GOT3 (cell line): ENCODE data around the gene MOCOS.

Experiments
- DNase-seq: peaks from one replicate; lab custom pipeline; 2025; ENCODE audit warnings: mixed read lengths; lab: John Stamatoyannopoulos, UW

The MOCOS gene

GRCh38 chr18:36307513-36307912, 120.2 kb downstream of the MOCOS start:
- no peak for DNase-seq

- no peak for DNase-seq
These were observed 121.6 kb downstream of the MOCOS start for GRCh38 chr18:36308711-36309435.

- peak; percentile 43 for DNase-seq
These were observed 122.4 kb downstream of the MOCOS start for GRCh38 chr18:36309436-36310391.

- DNase-seq, result no peak
These were observed 123.8 kb downstream of the MOCOS start for GRCh38 chr18:36311026-36311570.

GRCh38 chr18:36312806-36313395, 125.6 kb downstream of the MOCOS start:
- no peak for DNase-seq

- no peak for DNase-seq
These were observed 126.8 kb downstream of the MOCOS start for GRCh38 chr18:36314098-36314497.

- DNase-seq, result no peak
These were observed 127.5 kb downstream of the MOCOS start for GRCh38 chr18:36314754-36315153.

GRCh38 chr18:36315736-36316135, 128.4 kb downstream of the MOCOS start:
- no peak for DNase-seq

GRCh38 chr18:36316246-36316645, 128.9 kb downstream of the MOCOS start:
- no peak for DNase-seq
